ENCODE data around the gene SMARCA2.

GRCh38 chr9:2216591-2216990 lies 201.4 kb downstream of the SMARCA2 start:
- TF ChIP-seq CTCF (IDR thresholded peaks at IDR 0.05 in 2 of 3, conservative IDR thresholded peaks at IDR 0.05 in 1 of 3; ENCODE audit: insufficient read depth in 2 of 3, low read depth in 1 of 3, low read length in 3 of 3) (no peak), HDGF (IDR thresholded peaks at IDR 0.05) (no peak), BRF2 (IDR thresholded peaks at IDR 0.05; ENCODE audit: borderline replicate concordance, insufficient read depth, insufficient read length) (no peak), MAFF (IDR thresholded peaks at IDR 0.05; ENCODE audit: low read length) (no peak), ZNF143 (CRISPR knock-in tag; IDR thresholded peaks at IDR 0.05) (no peak), ATF3 (IDR thresholded peaks at IDR 0.05) (no peak), ATF3 (CRISPR knock-in tag; conservative IDR thresholded peaks at IDR 0.05) (no peak), MAX (CRISPR knock-in tag; IDR thresholded peaks at IDR 0.05) (no peak), PHB (CRISPR knock-in tag; IDR thresholded peaks at IDR 0.05) (no peak), MAZ (CRISPR knock-in tag; conservative IDR thresholded peaks at IDR 0.05 in 1 of 2, IDR thresholded peaks at IDR 0.05 in 1 of 2) (no peak)

Measured in K562 (cell line).